Gastroesophageal sphincter (tissue), 3 donors: Measurements from ENCODE around the gene FABP6.

Source experiments
- POLR2AphosphoS5 ChIP-seq: sonication (generic); formaldehyde crosslinking; IDR thresholded peaks from one replicate; pipeline ENCODE4 v1.6.1; 2017; ENCODE audit warnings: antibody characterized with exemption
- TF ChIP-seq, protein P1 (sequence below), 4 experiments: fragments of 200-600 bp in 2 of 4; fragments of 450-650 bp in 2 of 4; sonication (generic) in 1 of 4; IDR thresholded peaks; one replicate each; pipeline ENCODE4 v1.5.1; 2017 to 2019; ENCODE audit warnings: antibody characterized with exemption in 4 of 4, mild to moderate bottlenecking in 2 of 4, moderate library complexity in 2 of 4

DNA sequence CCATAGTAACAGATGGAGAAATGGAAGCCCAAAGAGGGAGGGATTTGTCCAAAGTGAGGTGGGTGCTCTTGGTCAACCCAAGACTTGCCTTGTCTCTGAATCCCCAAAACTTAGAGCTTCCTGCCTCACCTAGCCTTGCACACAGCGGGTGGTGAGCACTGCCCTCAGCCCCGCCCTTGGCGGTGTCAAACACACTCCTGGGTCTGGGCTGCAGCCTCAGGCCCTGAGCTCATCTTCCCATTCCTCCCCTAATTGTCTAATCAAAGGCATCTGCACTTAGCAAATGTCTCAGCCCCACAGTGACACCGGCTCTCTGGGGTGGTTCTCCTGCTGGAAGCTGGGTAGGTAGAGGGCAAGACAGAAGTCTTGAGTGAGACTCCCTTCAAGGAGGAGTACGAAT lies 20.9 kb downstream of the FABP6 start:
- TF ChIP-seq POLR2AphosphoS5 = no peak
- TF ChIP-seq, protein P1, sequence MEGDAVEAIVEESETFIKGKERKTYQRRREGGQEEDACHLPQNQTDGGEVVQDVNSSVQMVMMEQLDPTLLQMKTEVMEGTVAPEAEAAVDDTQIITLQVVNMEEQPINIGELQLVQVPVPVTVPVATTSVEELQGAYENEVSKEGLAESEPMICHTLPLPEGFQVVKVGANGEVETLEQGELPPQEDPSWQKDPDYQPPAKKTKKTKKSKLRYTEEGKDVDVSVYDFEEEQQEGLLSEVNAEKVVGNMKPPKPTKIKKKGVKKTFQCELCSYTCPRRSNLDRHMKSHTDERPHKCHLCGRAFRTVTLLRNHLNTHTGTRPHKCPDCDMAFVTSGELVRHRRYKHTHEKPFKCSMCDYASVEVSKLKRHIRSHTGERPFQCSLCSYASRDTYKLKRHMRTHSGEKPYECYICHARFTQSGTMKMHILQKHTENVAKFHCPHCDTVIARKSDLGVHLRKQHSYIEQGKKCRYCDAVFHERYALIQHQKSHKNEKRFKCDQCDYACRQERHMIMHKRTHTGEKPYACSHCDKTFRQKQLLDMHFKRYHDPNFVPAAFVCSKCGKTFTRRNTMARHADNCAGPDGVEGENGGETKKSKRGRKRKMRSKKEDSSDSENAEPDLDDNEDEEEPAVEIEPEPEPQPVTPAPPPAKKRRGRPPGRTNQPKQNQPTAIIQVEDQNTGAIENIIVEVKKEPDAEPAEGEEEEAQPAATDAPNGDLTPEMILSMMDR (IDR thresholded peaks at IDR 0.05) = no peak
